Right ventricle myocardium superior (tissue), 1 donor: ENCODE results near the gene SARS2. TPM values are rescaled to one million over a fixed set of nuclear protein-coding genes. Genes with fewer than 3 reads are reported as not detected.
"Not testable (repeated sequence)": the region's sequence is repeated elsewhere in the genome, so short reads cannot be mapped to it uniquely, and the experiment has no call there.

Source experiments
- ATAC-seq: fragments of 200-7000 bp; cut with Tn5 transposase; one replicate; pipeline ENCODE4 v1.9.1; 2020; ENCODE audit warnings: mild to moderate bottlenecking; ENCODE audit not compliant: poor library complexity
- DNase-seq: peaks from one replicate; pipeline ENCODE4 v3.0.0-alpha.2; 2020
- intact Hi-C: fragments of 100-400 bp; cut with DNase I; formaldehyde crosslinking; loops from one replicate; pipeline ENCODE4 v1.11.2; 2022
- long read RNA-seq: library from polyadenylated mRNA; unstranded; transcript quantifications from one replicate; pipeline ENCODE4 v2.0.0, GENCODE V29; 2021
- total RNA-seq: library from RNA; stranded (reverse); fragmentation: NEBNext Ultra II Directional; extraction: Animal tissue kit (Norgen Biotek cat#: 25700); gene quantifications from one replicate; pipeline ENCODE4 v1.2.1, GENCODE V29; 2021
- donor health status: DM: no; HTN: yes; CAD: no; lungs with severe emphysema.

The SARS2 gene, protein sequence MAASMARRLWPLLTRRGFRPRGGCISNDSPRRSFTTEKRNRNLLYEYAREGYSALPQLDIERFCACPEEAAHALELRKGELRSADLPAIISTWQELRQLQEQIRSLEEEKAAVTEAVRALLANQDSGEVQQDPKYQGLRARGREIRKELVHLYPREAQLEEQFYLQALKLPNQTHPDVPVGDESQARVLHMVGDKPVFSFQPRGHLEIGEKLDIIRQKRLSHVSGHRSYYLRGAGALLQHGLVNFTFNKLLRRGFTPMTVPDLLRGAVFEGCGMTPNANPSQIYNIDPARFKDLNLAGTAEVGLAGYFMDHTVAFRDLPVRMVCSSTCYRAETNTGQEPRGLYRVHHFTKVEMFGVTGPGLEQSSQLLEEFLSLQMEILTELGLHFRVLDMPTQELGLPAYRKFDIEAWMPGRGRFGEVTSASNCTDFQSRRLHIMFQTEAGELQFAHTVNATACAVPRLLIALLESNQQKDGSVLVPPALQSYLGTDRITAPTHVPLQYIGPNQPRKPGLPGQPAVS
- total RNA-seq, result 14.5 TPM
- long read RNA-seq, transcript SARS2-201 (16 exons, 2,057 nt), result major isoform, 23 of 38 reads
- long read RNA-seq, partial matches to known transcripts, result 4 of 38 reads
- long read RNA-seq, other reads (novel, unspliced or antisense), result 10 of 38 reads

DNA sequence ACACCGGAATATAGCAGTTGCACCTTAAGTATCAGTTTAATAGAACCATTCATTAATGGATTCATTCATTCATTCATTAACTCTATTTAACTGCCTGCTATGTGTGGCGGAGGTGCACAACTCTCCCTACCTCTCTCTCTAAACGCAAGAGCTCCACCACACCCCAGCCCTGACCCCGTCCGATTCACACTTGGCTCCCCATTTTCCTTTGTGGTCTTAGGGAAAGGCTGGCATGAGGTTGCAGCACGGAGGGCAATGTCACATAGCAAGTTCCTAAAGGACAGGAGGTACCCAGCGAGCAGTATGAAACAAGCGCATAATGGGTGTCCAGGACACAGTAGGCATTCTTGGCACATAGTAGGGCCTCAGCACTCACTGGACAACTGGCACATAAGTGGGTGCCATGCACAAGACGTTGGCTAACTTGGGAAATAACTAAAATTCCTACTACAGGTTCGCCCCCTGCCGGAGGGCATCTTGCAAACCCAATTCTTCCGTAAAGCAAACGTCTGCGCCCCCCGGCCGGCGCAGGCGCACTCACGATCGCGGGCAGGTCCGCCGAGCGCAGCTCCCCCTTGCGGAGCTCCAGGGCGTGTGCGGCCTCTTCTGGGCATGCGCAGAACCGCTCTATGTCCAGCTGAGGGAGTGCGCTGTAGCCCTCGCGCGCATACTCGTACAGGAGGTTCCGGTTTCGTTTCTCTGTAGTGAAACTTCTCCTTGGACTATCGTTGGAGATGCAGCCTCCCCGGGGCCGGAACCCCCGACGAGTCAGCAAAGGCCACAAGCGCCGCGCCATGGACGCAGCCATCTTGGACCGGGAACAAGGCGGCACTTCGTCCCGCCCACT is at the start of gene SARS2:
TSS of gene SARS2 (minus strand) at position 835 of the 847 bp plus-strand sequence. CDS start at position 808, 27 bp downstream.
- DNase-seq (peak; percentile 95), ATAC-seq (peak; percentile 94)
- intact Hi-C loops, result loop anchor here (10.0 kb wide), 2 partner anchors 315 to 525 kb away; partner anchors contain the start of genes EIF3K, FAM98C and MAP4K1

DNA sequence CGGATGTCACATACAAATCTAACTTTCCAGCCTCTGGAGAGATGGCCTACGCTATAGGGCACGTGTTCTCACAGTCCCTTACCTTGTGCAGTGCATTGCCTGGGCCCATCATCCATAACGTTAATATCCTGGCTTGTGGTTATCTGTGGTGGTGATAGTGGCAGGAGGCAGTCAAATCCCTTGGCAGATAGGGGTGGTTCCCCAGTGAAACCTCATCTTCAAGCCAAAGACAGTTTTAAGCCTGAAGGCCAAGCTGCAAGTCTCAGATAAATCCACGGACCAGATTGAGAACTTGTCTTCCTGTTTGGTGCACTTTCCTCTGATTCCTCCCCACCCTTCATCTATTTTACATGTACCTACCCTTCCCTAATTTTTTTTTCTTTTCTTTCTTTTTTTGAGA is 49.2 kb upstream of the SARS2 start:
- intact Hi-C loops, result no loop called here
- ATAC-seq, result no peak
- no peak for DNase-seq

DNA sequence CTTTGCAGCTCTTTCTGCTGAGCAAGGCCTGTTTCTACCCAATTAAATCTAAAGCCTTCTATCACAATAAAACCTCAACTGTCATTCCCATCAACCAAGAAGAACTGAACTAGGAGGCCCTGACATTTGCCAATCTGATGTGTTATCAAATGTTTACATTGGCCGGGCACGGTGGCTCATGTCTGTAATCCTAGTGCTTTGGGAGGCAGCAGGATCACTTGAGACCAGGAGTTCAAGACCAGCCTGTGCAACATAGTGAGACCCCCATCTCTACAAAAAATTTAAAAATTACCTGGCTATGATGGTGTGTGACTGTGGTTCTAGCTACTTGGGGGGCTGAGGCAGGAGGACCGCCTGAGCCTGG is 47.7 kb upstream of the SARS2 start:
- DNase-seq (no peak), ATAC-seq (no peak)
- intact Hi-C loops, result no loop called here

DNA sequence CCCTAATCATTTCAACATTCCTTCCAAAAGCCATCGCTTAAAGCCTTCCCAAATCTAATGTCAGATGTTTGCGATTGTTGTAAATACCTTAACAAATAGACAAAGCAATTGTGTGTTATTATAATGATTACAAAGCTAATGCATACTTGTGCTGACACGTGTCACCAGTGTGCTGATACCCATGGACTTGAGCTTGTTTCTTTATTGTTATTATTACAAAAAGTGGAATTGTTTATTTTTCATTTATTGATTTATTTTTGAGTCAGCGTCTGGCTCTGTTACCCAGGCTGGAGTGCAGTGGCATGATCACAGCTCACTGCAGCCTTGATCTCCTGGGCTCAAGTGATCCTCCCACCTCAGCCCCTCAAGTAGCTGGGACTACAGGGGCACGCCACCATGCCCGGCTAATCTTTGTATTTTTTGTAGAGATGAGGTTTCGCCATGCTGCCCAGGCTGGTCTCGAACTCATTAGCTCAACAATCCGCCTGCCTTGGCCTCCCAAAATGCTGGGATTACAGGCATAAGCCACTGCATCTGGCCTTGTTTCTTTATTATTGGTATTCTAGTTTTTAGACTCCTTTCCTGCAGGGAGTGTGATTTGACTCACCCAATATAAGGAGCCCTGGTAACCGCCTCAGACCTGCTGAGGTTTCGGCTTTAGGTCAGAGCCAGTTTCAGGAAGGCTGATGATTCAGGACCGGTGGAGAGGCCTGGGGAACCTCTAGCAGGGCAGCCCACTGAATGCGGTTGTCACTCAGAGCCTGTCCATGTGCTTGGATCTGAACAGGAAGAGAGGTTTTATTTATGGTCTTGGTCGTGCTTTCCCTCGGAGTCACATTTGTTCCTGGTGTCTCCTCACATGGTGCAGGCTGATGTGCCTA is 47.1 kb upstream of the SARS2 start:
- no peak for ATAC-seq
- no peak for DNase-seq
- intact Hi-C loops, result no loop called here

DNA sequence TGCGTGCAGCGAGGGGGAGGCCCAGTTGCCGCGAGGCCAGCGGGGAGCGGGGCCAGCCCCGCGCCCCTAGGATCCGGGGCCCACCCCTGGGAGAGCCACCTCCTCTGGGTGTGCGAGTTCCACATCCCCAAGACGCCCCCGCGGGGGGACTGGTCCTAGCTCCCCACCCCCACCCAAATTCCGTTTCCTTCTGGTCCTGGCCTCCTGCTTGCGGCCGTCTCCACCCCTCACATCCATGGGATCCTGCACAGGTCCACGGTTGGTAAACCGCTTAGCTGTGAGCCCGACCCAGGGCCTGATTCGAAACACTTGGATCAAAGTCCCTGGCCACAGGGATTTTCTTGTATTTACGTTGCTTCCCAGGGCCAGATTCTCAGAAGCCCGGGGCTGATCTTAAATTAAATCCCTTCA is 45.3 kb upstream of the SARS2 start:
- ATAC-seq (peak; percentile 55), DNase-seq (no peak)
- intact Hi-C loops, result no loop called here

DNA sequence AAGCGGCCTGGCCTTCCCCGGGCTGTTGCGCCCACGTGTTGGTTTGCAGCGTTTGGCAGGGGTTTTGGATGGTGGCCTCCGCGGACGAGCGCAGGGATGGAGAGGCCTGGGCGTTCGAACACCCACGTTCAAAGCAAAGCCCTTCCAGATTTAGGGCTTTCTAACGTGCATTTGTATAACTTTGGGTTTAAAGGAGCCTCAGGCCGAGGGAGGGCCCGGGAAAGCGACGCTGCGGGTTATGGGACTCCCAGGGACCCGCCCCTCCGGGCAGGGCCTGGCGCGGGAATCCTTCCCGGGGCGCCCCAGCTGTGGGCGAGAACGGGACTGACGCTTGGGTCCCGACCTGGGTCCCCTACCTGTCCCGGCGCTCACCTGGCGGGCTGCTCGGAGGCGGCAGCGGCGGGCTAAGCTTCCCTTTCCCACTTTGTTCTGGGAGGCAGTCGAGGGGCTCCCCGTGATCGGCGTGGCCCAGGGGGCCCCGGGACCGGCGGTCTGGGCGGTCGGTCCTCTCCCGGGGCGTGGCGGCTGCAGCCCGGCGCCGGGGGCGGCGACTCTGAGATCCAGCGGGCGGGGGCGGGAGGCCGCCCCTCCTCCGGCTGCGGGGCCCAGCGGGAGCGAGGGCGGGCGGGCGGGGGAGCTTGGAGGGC is 44.8 kb upstream of the SARS2 start, which contains the start of gene FBXO17:
TSS of gene FBXO17 (minus strand) at position 529 of the 647 bp plus-strand sequence. CDS start 25,423 bp downstream, outside the sequence.
- intact Hi-C loops, result no loop called here

DNA sequence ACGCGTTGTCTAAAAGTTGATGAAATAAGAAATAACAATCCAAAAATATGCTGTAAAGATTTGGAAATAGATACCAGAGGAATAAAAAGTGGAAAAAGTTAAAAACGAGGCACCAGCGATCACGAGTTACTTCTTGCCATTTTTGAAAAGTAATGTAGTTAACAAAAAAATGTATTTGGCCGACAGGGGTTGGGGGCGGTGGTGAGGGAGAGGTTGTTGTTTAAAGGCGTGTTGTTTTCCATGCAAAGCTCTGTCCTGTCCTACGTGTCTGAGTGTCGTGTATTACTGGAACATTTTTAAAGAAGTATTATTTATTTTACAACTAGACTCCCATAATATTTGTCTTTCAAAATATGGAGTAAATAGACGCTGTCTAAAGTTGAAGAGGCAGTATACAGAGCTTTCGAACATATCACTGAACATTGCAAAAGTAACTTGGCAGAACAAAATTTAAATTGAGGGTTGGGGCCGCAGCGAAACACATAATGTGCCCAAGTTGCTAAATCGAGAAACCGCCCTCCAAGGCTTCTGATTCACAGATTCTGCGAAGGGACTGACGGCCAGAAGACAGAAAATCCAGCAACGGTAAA is 44.2 kb upstream of the SARS2 start:
- DNase-seq, result no peak
- ATAC-seq, result no peak
- intact Hi-C loops, result no loop called here

More for the DNA sequence above, 44.8 kb upstream of the SARS2 start, which contains the start of gene FBXO17:
- DNase-seq (peak; percentile 67), ATAC-seq (peak; percentile 94)

DNA sequence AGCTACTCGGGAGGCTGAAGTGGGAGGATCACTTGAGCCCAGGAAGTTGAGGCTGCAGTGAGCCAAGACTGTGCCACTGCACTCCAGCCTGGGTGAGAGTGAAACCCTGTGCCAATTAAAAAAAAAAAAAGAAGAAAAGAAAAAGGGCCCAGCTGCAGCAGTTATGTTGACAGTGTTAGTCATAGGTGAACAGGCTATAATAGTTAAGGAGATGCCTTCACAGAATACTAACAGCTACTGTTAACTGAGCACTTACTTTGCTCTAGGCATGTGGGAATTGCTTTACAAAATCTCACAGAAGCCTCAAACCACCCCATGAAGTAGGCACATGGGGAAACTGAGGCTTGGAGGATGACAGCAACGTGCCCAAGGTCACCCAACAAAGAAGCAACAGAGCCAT is 41.1 kb upstream of the SARS2 start:
- intact Hi-C loops, result no loop called here
- ATAC-seq (no peak), DNase-seq (no peak)

DNA sequence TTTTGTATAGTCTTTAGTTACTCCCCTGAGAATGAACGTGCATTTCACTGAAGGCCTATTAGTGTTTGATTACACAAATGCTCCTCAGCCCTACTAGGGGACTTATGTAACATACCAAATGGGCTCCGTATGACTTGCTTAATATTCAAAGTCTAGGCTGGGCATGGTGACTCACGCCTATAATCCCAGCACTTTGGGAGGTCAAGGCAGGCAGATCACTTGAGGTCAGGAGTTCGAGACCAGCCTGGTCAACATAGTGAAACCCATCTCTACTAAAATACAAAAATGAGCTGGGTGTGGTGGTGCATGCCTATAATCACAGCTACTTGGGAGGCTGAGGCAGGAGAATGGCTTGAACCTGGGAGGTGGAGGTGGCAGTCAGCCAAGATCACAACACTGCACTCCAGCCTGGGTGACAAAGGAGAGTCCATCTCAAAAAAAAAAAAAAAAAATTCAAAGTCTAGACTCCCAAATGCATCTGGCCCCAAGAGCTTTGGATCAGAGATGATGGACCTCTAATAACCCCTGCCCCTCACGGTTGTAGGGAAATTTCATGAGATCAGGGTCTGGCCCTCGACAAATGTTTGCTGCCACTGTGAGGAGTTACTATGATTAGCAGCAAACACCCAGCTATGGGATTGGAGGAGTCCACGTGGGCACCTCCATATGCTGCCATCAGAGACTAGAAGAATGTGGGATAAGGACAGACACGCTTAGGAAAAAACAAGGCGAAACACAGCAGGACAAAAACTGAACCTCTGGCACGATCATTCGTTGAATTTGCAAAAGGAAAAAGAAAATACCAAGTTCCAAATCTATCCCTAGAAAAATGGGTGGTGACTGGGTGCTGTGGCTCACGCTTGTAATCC is 40.3 kb upstream of the SARS2 start:
- no peak for DNase-seq

DNA sequence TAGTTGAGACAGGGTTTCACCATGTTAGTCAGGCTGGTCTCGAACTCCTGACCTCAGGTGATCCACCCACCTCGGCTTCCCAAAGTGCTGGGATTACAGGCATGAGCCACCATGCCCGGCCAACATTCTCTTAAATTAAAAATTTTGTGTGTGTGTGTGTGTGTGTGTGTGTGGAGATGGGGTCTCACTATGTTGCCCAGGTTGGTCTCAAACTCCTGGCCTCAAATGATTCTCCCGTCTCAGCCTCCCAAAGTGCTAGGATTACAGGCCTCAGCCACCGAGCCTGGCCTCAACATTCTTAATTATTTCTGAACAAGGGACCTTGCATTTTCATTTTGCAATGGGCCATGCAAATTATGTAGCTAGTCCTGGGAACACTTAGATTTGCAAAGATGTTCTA is 35.6 kb upstream of the SARS2 start:
- ATAC-seq, intact Hi-C loops, DNase-seq: not testable (repeated sequence)

More for the DNA sequence above, 40.3 kb upstream of the SARS2 start:
- no peak for ATAC-seq
- intact Hi-C loops, result no loop called here

DNA sequence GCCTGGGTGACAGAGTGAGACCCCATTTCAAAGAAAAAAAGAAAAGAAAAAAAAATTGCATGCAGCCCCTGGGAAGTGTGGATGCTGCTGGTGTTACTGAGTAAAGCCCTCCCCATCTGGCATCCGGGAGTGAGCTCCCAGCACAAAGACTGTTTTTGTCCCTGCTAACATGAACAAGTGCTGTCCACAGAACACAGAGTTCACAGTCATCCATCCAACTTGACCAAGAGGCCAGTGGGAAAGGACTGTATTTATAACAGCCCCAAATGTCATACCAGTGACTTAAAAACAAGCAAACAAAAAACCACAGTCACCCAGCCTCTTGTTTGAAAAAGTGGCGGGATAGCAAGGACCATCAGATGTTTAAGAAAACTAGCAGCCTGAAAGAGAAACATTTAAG is 34.2 kb upstream of the SARS2 start:
- intact Hi-C loops, result no loop called here
- ATAC-seq, result no peak
- no peak for DNase-seq

DNA sequence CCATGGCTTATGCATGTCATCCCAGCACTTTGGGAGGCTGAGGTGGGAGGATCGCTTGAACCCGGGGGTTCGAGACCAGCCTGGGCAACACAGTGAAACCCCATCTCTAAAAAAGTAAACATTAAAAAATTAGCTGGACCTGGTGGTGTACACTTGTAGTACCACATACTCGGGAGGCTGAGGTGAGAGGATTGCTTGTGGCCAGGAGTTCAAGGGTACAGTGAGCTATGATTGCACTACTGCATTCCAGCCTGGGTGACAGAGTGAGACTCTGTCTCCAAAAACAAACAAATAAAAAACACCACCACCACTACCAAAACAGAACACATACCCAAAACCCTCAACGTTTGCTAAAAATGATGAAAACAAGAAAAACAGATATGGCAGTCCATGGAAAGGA is 29.1 kb upstream of the SARS2 start:
- DNase-seq, result no peak
- ATAC-seq, result no peak
- intact Hi-C loops, result no loop called here

DNA sequence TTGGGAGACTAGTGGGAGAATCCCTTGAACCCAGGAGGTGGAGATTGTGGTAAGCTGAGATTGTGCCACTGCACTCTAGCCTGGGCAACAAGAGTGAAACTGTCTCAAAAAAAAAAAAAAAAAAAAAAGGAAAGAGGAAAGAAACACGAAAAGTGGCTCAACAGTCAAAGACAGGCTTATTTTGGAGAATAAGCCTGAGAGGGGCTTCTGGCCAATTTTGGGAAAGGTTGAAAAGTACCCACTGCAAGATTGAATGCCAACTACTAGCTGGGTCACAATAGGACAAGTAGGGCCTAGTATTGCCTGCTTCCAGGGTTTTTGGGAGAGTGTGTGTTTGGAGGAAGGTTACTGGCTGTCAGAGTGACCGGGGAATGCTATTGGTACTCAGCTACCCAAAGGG is 27.7 kb upstream of the SARS2 start:
- ATAC-seq (no peak), DNase-seq (no peak)
- intact Hi-C loops, result no loop called here

DNA sequence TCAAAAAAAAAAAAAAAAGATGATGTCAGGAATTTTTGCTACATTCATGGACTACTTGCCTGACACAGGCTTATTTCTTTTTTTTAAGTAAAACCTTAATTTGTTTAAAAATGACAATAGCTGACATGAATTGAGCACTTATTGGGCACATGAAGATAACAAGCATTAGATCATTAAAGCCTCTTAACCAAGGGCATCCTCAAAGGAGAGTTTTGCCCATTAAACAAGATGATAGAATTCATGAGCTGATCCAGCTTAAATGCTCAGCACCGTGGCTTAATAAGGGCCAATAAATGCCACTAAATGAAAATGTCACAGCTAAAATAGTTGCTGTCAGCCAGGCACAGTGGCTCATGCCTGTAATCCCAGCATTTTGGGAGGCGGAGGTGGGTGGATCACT is 25.7 kb upstream of the SARS2 start:
- DNase-seq, result no peak

DNA sequence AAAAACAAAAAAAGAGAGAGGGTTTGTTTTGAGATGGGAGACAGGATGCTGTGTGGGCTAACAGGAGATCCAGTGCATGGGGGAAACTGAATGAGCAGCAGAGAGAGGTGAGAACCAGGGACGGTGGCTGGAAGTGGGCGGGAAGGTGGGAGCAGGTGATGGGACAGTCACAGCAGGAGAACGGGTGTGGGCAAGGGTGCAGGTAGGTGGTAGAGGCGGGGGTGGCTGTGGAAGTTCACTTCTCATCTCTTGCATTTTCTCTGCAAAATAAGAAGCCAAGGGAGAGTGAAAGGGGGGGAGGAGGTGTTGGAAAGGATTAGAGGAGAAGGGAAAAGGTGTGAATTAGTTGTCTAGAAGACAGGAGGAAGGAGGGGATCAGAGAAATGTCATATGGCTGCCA is 23.1 kb upstream of the SARS2 start:
- intact Hi-C loops, result loop anchor here (5.0 kb wide), 1 partner anchor 411 kb away; no protein-coding TSS in a partner anchor
- DNase-seq, result no peak
- ATAC-seq, result no peak

More for the DNA sequence above, 25.7 kb upstream of the SARS2 start:
- intact Hi-C loops, result no loop called here
- no peak for ATAC-seq

DNA sequence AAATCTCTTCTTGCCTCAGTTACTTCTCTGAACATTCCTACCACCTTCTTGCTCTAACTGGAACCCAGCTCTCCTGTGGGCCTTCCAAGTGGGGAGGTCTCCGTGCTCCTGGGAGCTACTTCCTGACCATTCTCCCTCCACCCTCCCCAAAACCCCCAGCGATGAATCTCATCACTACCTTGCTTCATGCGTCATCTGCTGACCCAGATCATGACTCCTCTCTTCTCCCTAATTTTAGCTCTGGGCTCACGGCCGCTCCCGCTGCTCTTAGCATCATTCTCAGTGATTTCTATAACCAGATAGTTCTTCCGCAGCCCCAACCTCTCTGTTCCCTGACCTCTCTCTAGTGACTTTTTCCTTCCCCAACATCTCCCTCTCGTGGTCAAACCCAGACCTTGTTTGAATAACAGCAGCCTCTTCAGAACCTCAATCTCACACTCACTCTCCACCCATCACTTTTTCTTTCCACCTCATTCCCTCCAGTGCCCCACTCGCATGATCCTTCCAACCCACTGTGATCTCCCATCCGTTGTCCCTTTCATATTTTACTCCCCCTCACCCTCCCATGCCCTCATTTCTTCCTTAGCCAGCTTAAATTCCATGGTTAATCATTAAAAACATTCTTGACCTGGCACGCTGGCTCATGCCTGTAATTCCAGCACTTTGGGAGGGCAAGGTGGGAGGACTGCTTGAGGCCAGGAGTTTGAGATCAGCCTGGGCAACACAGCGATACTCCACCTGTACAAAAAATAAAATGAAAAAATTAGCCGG is 22.0 kb upstream of the SARS2 start:
- intact Hi-C loops, result loop anchor here (5.0 kb wide), 1 partner anchor 410 kb away; no protein-coding TSS in a partner anchor
- ATAC-seq (peak; percentile 49), DNase-seq (no peak)
